AG04449 (cell line): Measurements from ENCODE around the gene OR8D1.
"Not testable (repeated sequence)": the region's sequence is repeated elsewhere in the genome, so short reads cannot be mapped to it uniquely, and the experiment has no call there.

Experiments used
- CTCF ChIA-PET: fragments of 350-600 bp; formaldehyde crosslinking; extraction: SDS; loops from one replicate; lab custom pipeline; 2021; ENCODE audit warnings: antibody characterized with exemption; lab: Yijun Ruan, JAX
- POLR2A ChIA-PET: fragments of 400-600, 350-600 bp; formaldehyde crosslinking; extraction: SDS; loops from one replicate; lab custom pipeline; 2020; ENCODE audit warnings: antibody characterized with exemption, inconsistent platforms; lab: Yijun Ruan, JAX
- DNase-seq: peaks from one replicate; pipeline ENCODE4 v3.0.0-alpha.2; 2010; ENCODE audit warnings: low read depth, low spot score
- H3K4me3 ChIP-seq: 2 replicates; pipeline ENCODE4 v1.5.1; 2011; ENCODE audit warnings: low read depth, mild to moderate bottlenecking, control low read depth, low read length
- TF ChIP-seq, protein P1 (sequence below): IDR thresholded peaks from one replicate; pipeline ENCODE4 v1.5.1; 2011; ENCODE audit warnings: mild to moderate bottlenecking, moderate library complexity, low read length, control low read depth, inconsistent platforms; ENCODE audit not compliant: insufficient read depth; ENCODE audit errors: missing control alignments

OR8D1 gene

DNA sequence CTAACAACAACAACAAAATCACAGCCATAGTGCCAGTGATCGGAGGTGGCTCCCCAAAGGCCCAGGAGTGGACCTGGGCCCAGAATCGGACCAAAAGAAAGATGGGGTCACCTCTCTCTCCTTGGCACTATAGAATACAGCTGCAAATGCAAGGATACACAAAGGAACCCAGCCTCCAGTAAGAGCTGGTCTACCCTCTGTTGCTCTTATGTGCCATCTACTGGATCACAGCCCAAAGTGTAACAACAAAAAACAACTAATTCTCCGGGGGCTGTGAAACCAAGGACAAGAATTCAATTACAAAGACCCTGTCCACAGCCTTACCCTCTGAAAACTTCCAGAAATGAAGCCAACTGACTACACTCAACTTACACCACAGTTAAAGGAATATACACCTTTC lies 35.9 kb downstream of the OR8D1 start:
- POLR2A ChIA-PET = no interaction called here
- CTCF ChIA-PET = no interaction called here
- no peak for DNase-seq
- TF ChIP-seq, protein P1, sequence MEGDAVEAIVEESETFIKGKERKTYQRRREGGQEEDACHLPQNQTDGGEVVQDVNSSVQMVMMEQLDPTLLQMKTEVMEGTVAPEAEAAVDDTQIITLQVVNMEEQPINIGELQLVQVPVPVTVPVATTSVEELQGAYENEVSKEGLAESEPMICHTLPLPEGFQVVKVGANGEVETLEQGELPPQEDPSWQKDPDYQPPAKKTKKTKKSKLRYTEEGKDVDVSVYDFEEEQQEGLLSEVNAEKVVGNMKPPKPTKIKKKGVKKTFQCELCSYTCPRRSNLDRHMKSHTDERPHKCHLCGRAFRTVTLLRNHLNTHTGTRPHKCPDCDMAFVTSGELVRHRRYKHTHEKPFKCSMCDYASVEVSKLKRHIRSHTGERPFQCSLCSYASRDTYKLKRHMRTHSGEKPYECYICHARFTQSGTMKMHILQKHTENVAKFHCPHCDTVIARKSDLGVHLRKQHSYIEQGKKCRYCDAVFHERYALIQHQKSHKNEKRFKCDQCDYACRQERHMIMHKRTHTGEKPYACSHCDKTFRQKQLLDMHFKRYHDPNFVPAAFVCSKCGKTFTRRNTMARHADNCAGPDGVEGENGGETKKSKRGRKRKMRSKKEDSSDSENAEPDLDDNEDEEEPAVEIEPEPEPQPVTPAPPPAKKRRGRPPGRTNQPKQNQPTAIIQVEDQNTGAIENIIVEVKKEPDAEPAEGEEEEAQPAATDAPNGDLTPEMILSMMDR = no peak
- H3K4me3 ChIP-seq = no peak overlapping the region

GRCh38 chr11:124277207-124277606 lies 36.5 kb downstream of the OR8D1 start:
- ChIA-PET POLR2A (no interaction called here), CTCF (no interaction called here)
- TF ChIP-seq, protein P1 = no peak
- H3K4me3 ChIP-seq = no peak overlapping the region
- DNase-seq = no peak

DNA sequence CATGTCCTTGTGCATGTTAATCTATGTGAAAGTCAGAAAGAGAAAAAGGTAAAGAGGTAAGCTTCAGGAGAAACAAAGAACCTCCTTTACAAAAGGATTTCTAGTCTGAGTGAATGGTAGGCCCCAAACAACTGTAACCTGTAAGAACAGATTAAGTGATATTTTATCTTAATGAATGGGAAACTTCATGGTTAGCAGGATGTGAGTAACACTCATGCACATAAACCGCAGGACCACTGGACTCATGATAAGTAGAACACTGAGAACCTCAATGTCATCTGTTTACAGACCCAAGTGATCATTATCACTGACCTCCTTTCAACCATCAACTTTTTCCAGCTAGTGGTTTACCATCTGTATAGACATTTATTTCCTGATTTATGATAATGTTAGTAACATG lies 37.7 kb downstream of the OR8D1 start:
- CTCF ChIA-PET = no interaction called here
- TF ChIP-seq, protein P1 = no peak
- no peak for DNase-seq
- POLR2A ChIA-PET = no interaction called here
- H3K4me3 ChIP-seq = no peak overlapping the region

DNA sequence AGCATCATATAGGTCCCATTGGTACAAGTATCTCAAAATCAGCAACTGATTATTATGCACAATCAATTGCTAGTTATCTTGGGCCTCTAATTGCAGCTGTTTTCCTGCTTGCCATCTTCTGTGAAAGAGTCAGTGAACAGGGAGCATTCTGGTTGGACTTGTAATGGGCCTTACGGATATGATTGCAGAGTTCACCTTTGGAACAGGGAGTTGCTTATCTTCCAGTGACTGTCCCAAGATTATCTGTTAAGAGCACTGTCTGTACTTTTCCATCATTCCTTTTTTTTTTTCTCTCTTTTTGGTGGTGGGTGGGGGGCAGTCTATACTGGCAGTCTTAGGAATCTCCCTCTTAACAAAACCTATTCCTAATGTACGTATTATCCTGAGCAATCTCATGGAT lies 39.7 kb downstream of the OR8D1 start:
- TF ChIP-seq, protein P1 = no peak
- POLR2A ChIA-PET = no interaction called here
- H3K4me3 ChIP-seq = no peak overlapping the region
- no peak for DNase-seq
- CTCF ChIA-PET = no interaction called here

DNA sequence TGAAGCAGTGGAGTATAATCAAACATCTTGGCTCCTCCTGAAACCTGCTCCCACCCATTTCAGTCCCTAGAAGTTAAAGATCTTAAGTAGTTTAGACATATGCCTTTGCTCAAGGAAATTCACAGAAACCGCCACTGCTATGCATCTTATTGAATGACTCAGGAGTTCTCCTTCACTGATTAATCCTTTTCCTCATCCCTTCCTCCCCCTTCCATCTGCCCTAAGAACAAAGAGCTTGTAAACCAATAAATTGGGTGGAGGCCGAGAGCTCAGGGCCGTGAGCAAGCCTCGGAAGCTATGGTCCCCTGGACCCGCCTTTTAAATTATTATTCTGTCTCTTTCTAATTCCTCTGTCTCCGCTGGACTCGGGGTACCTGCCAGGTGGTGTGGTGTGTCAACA lies 42.9 kb downstream of the OR8D1 start:
- DNase-seq, CTCF ChIA-PET, POLR2A ChIA-PET, H3K4me3 ChIP-seq: not testable (repeated sequence)

DNA sequence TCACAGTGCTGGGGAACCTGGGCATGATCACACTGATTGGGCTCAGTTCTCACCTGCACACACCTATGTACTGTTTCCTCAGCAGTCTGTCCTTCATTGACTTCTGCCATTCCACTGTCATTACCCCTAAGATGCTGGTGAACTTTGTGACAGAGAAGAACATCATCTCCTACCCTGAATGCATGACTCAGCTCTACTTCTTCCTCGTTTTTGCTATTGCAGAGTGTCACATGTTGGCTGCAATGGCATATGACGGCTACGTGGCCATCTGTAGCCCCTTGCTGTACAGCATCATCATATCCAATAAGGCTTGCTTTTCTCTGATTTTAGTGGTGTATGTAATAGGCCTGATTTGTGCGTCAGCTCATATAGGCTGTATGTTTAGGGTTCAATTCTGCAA lies 48.7 kb downstream of the OR8D1 start:
- DNase-seq, CTCF ChIA-PET, H3K4me3 ChIP-seq, POLR2A ChIA-PET: not testable (repeated sequence)

- DNase-seq = no peak
- TF ChIP-seq, protein P1 = no peak
- ChIA-PET POLR2A (no interaction called here), CTCF (no interaction called here)
- H3K4me3 ChIP-seq = no peak within 1 kb of the TSS
Measured at GRCh38 chr11:124256076-124256475, 57.7 kb downstream of the OR8D1 start, which contains the start of gene OR8G5. Gene OR8G5 (plus strand): TSS chr11:124256376. CDS start chr11:124264932, 8,556 bp downstream.
